Activated CD4-positive, alpha-beta T cell treated with anti-CD3 and anti-CD28 coated beads, Interleukin-2, Interleukin-6, amounts not matched to agents 100 ng/mL and 50 ng/mL, durations not matched to agents 16 hours and 8 hours (primary cell): ENCODE measurements around the gene EFNA5.

Experiments used
- DNase-seq: peaks from one replicate; pipeline ENCODE4 v3.0.0-alpha.2; 2020

EFNA5 gene

GRCh38 chr5:107567901-107568671 is 102.7 kb downstream of the EFNA5 start:
- DNase-seq, result no peak

- no peak for DNase-seq
Measured at GRCh38 chr5:107566986-107567385, 103.8 kb downstream of the EFNA5 start.

- DNase-seq, result no peak
Measured at GRCh38 chr5:107565791-107566767, 104.7 kb downstream of the EFNA5 start.

- no peak for DNase-seq
Measured at GRCh38 chr5:107564931-107565372, 105.8 kb downstream of the EFNA5 start.

- no peak for DNase-seq
Measured at GRCh38 chr5:107563959-107564544, 106.7 kb downstream of the EFNA5 start.

GRCh38 chr5:107560377-107560776 is 110.4 kb downstream of the EFNA5 start:
- no peak for DNase-seq

GRCh38 chr5:107558823-107559375 is 111.8 kb downstream of the EFNA5 start:
- no peak for DNase-seq

GRCh38 chr5:107557051-107557658 is 113.6 kb downstream of the EFNA5 start:
- no peak for DNase-seq

- no peak for DNase-seq
Measured at GRCh38 chr5:107556575-107556974, 114.2 kb downstream of the EFNA5 start.

GRCh38 chr5:107555425-107556090 is 115.2 kb downstream of the EFNA5 start:
- no peak for DNase-seq

GRCh38 chr5:107554776-107555424 is 115.8 kb downstream of the EFNA5 start:
- no peak for DNase-seq

- DNase-seq, result no peak
Measured at GRCh38 chr5:107553117-107553555, 117.6 kb downstream of the EFNA5 start.

GRCh38 chr5:107551088-107551487 is 119.6 kb downstream of the EFNA5 start:
- DNase-seq, result no peak

- no peak for DNase-seq
Measured at GRCh38 chr5:107549567-107549966, 121.2 kb downstream of the EFNA5 start.

- no peak for DNase-seq
Measured at GRCh38 chr5:107548477-107548876, 122.3 kb downstream of the EFNA5 start.

GRCh38 chr5:107546719-107547118 is 124.0 kb downstream of the EFNA5 start:
- DNase-seq, result no peak

- DNase-seq, result no peak
Measured at GRCh38 chr5:107545486-107545885, 125.3 kb downstream of the EFNA5 start.

- DNase-seq, result no peak
Measured at GRCh38 chr5:107544967-107545366, 125.8 kb downstream of the EFNA5 start.

- no peak for DNase-seq
Measured at GRCh38 chr5:107544476-107544875, 126.3 kb downstream of the EFNA5 start.

- DNase-seq, result no peak
Measured at GRCh38 chr5:107543868-107544267, 126.9 kb downstream of the EFNA5 start.

- DNase-seq, result no peak
Measured at GRCh38 chr5:107542831-107543231, 127.9 kb downstream of the EFNA5 start.
